ENCODE results near the gene COA1.
A peak's percentile ranks its signal among the peaks of the same experiment; 100 is the strongest.
"Not testable (repeated sequence)": the region's sequence is repeated elsewhere in the genome, so short reads cannot be mapped to it uniquely, and the experiment has no call there.

COA1 gene

GRCh38 chr7:43725251-43725650 is 4.1 kb downstream of the COA1 start:
- H3K36me3 Mint-ChIP-seq (ENCODE audit: low read depth) = peaks cover 23% of the 10 kb centered on the region
- peaks cover 52% of the 10 kb centered on the region for H3K4me1 Mint-ChIP-seq
- H3K9me3 Mint-ChIP-seq = no peaks in the 10 kb centered on the region

GRCh38 chr7:43723007-43723341 is 6.3 kb downstream of the COA1 start:
- Mint-ChIP-seq H3K36me3 (ENCODE audit: low read depth) (peaks cover 28% of the 10 kb centered on the region), H3K27me3 (no peaks in the 10 kb centered on the region), H3K9me3 (no peaks in the 10 kb centered on the region), H3K27ac (no peak overlapping the region), H3K4me1 (peaks cover 53% of the 10 kb centered on the region), H3K4me3 (no peak overlapping the region)
- DNase-seq = no peak
- no peak for ATAC-seq

More at GRCh38 chr7:43725251-43725650, 4.1 kb downstream of the COA1 start:
- DNase-seq (no peak), ATAC-seq (no peak)
- Mint-ChIP-seq H3K27me3 (no peaks in the 10 kb centered on the region), H3K4me3 (no peak overlapping the region), H3K27ac (no peak overlapping the region)

- H3K4me1 Mint-ChIP-seq = peaks cover 53% of the 10 kb centered on the region
- no peak overlapping the region for H3K4me3 Mint-ChIP-seq
- ATAC-seq = no peak
- no peaks in the 10 kb centered on the region for H3K9me3 Mint-ChIP-seq
- no peaks in the 10 kb centered on the region for H3K27me3 Mint-ChIP-seq
- no peak for DNase-seq
- H3K27ac Mint-ChIP-seq = no peak overlapping the region
- H3K36me3 Mint-ChIP-seq (ENCODE audit: low read depth) = peaks cover 27% of the 10 kb centered on the region
Measured at GRCh38 chr7:43721193-43721806, 8.0 kb downstream of the COA1 start.

GRCh38 chr7:43716598-43716997 is 12.7 kb downstream of the COA1 start:
- Mint-ChIP-seq H3K36me3 (ENCODE audit: low read depth) (peaks cover 30% of the 10 kb centered on the region), H3K27ac (no peak overlapping the region)

GRCh38 chr7:43715966-43716365 is 13.4 kb downstream of the COA1 start:
- H3K36me3 Mint-ChIP-seq (ENCODE audit: low read depth) = peaks cover 30% of the 10 kb centered on the region
- H3K27me3 Mint-ChIP-seq, H3K4me3 Mint-ChIP-seq, DNase-seq, H3K27ac Mint-ChIP-seq, ATAC-seq, H3K9me3 Mint-ChIP-seq: not testable (repeated sequence)
- H3K4me1 Mint-ChIP-seq = peaks cover 43% of the 10 kb centered on the region

More at GRCh38 chr7:43716598-43716997, 12.7 kb downstream of the COA1 start:
- Mint-ChIP-seq H3K4me1 (peaks cover 45% of the 10 kb centered on the region), H3K9me3 (no peaks in the 10 kb centered on the region), H3K27me3 (no peaks in the 10 kb centered on the region), H3K4me3 (no peak overlapping the region)
- ATAC-seq (no peak), DNase-seq (no peak)

GRCh38 chr7:43711503-43711902 is 17.8 kb downstream of the COA1 start:
- Mint-ChIP-seq H3K9me3 (no peaks in the 10 kb centered on the region), H3K36me3 (ENCODE audit: low read depth) (peaks cover 26% of the 10 kb centered on the region), H3K4me1 (peaks cover 11% of the 10 kb centered on the region), H3K27me3 (no peaks in the 10 kb centered on the region), H3K4me3 (no peak overlapping the region), H3K27ac (no peak overlapping the region)
- no peak for DNase-seq
- no peak for ATAC-seq

- not testable (repeated sequence) for H3K9me3 Mint-ChIP-seq, H3K27ac Mint-ChIP-seq, ATAC-seq, H3K4me3 Mint-ChIP-seq, H3K27me3 Mint-ChIP-seq, DNase-seq
- Mint-ChIP-seq H3K4me1 (peaks cover 24% of the 10 kb centered on the region), H3K36me3 (ENCODE audit: low read depth) (peaks cover 29% of the 10 kb centered on the region)
Measured at GRCh38 chr7:43708055-43708454, 21.3 kb downstream of the COA1 start.

- Mint-ChIP-seq H3K4me1 (peaks cover 49% of the 10 kb centered on the region), H3K27ac (no peak overlapping the region), H3K9me3 (no peaks in the 10 kb centered on the region), H3K36me3 (ENCODE audit: low read depth) (peaks cover 27% of the 10 kb centered on the region), H3K27me3 (no peaks in the 10 kb centered on the region), H3K4me3 (no peak overlapping the region)
- ATAC-seq (no peak), DNase-seq (no peak)
Measured at GRCh38 chr7:43703573-43703972, 25.8 kb downstream of the COA1 start.

- Mint-ChIP-seq H3K9me3 (no peaks in the 10 kb centered on the region), H3K4me1 (peaks cover 55% of the 10 kb centered on the region), H3K27ac (peak overlapping the region; percentile 26), H3K36me3 (ENCODE audit: low read depth) (peaks cover 21% of the 10 kb centered on the region), H3K27me3 (no peaks in the 10 kb centered on the region), H3K4me3 (no peak overlapping the region)
- DNase-seq = no peak
- no peak for ATAC-seq
Measured at GRCh38 chr7:43702974-43703373, 26.3 kb downstream of the COA1 start.

GRCh38 chr7:43701929-43702328 is 27.4 kb downstream of the COA1 start:
- Mint-ChIP-seq H3K4me3 (no peak overlapping the region), H3K36me3 (ENCODE audit: low read depth) (peaks cover 19% of the 10 kb centered on the region), H3K4me1 (peaks cover 60% of the 10 kb centered on the region), H3K27ac (no peak overlapping the region), H3K27me3 (no peaks in the 10 kb centered on the region), H3K9me3 (no peaks in the 10 kb centered on the region)
- DNase-seq (no peak), ATAC-seq (no peak)

- Mint-ChIP-seq H3K4me3 (no peak overlapping the region), H3K27ac (no peak overlapping the region), H3K36me3 (ENCODE audit: low read depth) (peaks cover 19% of the 10 kb centered on the region), H3K4me1 (peaks cover 60% of the 10 kb centered on the region), H3K27me3 (no peaks in the 10 kb centered on the region), H3K9me3 (no peaks in the 10 kb centered on the region)
- DNase-seq = no peak
- no peak for ATAC-seq
Measured at GRCh38 chr7:43701500-43701854, 27.8 kb downstream of the COA1 start.

- DNase-seq (no peak), ATAC-seq (no peak)
- no peaks in the 10 kb centered on the region for H3K9me3 Mint-ChIP-seq
- H3K4me1 Mint-ChIP-seq = peaks cover 60% of the 10 kb centered on the region
- H3K4me3 Mint-ChIP-seq = no peak overlapping the region
- no peaks in the 10 kb centered on the region for H3K27me3 Mint-ChIP-seq
- H3K27ac Mint-ChIP-seq = no peak overlapping the region
- H3K36me3 Mint-ChIP-seq (ENCODE audit: low read depth) = peaks cover 18% of the 10 kb centered on the region
Measured at GRCh38 chr7:43700646-43701499, 28.4 kb downstream of the COA1 start.

GRCh38 chr7:43700059-43700501 is 29.2 kb downstream of the COA1 start:
- ATAC-seq (no peak), DNase-seq (no peak)
- H3K27ac Mint-ChIP-seq = no peak overlapping the region
- no peaks in the 10 kb centered on the region for H3K9me3 Mint-ChIP-seq
- peaks cover 12% of the 10 kb centered on the region for H3K36me3 Mint-ChIP-seq (ENCODE audit: low read depth)
- H3K27me3 Mint-ChIP-seq = no peaks in the 10 kb centered on the region
- no peak overlapping the region for H3K4me3 Mint-ChIP-seq
- H3K4me1 Mint-ChIP-seq = peaks cover 53% of the 10 kb centered on the region

GRCh38 chr7:43698460-43699255 is 30.7 kb downstream of the COA1 start:
- DNase-seq (no peak), ATAC-seq (peak; percentile 42)
- Mint-ChIP-seq H3K4me3 (no peak overlapping the region), H3K36me3 (ENCODE audit: low read depth) (peaks cover 2% of the 10 kb centered on the region), H3K27ac (no peak overlapping the region), H3K9me3 (no peaks in the 10 kb centered on the region), H3K4me1 (peaks cover 45% of the 10 kb centered on the region), H3K27me3 (no peaks in the 10 kb centered on the region)

- no peaks in the 10 kb centered on the region for H3K27me3 Mint-ChIP-seq
- DNase-seq (no peak), ATAC-seq (peak; percentile 51)
- H3K4me1 Mint-ChIP-seq = peaks cover 35% of the 10 kb centered on the region
- H3K9me3 Mint-ChIP-seq = no peaks in the 10 kb centered on the region
- H3K36me3 Mint-ChIP-seq (ENCODE audit: low read depth) = peaks cover 2% of the 10 kb centered on the region
- H3K4me3 Mint-ChIP-seq = no peak overlapping the region
- H3K27ac Mint-ChIP-seq = no peak overlapping the region
Measured at GRCh38 chr7:43697690-43698089, 31.6 kb downstream of the COA1 start.

Data from activated naive CD8-positive, alpha-beta T cell treated with anti-CD3 and anti-CD28 coated beads, Interleukin-2, amount 50 U/mL, for 24 hours (primary cell).